A549 (cell line): Measurements from ENCODE around the gene DSCAML1. TPM values are rescaled to one million over a fixed set of nuclear protein-coding genes. Genes with fewer than 3 reads are reported as not detected.

Experiments
- ATAC-seq, 2 experiments: fragments of 200-7000 bp in 1 of 2; fragments of >200 bp in 1 of 2; cut with Nextera tagmentation in 1 of 2; cut with Tn5 transposase in 1 of 2; 3 replicates each; pipeline versions ENCODE4 v1.8.0 to v1.9.1; 2018 to 2020; ENCODE audit warnings: mild to moderate bottlenecking in 1 of 2, moderate library complexity in 1 of 2
- CTCF ChIA-PET: fragments of 300-600 bp; sonication (Branson Sonifier 250); formaldehyde crosslinking; extraction: SDS; loops from one replicate; lab custom pipeline; 2021; ENCODE audit warnings: antibody characterized with exemption, inconsistent platforms; lab: Yijun Ruan, JAX
- POLR2A ChIA-PET: fragments of 350-600 bp; formaldehyde crosslinking; extraction: SDS; loops from one replicate; lab custom pipeline; 2021; ENCODE audit warnings: antibody characterized with exemption, inconsistent platforms; lab: Yijun Ruan, JAX
- DNase-seq, 2 experiments: peaks; one replicate each; pipeline versions ENCODE4 v3.0.0 to v3.0.0-alpha.2; 2011 to 2016; ENCODE audit warnings: low read depth in 1 of 2, low spot score in 1 of 2
- FAIRE-seq: peaks from 2 replicates; lab custom pipeline; 2011; peaks lifted over from hg19 to GRCh38; lab: Jason Lieb, UNC
- H3K27ac ChIP-seq, 2 experiments: fragments of >200 bp; sonication (Bioruptor Twin); formaldehyde crosslinking; 3 replicates each; pipeline ENCODE4 v1.5.1; 2016 to 2017
- H3K4me1 ChIP-seq: fragments of >200 bp; sonication (Bioruptor Twin); formaldehyde crosslinking; 3 replicates; pipeline ENCODE4 v1.6.1; 2016
- H3K4me2 ChIP-seq: fragments of >200 bp; sonication (Bioruptor Twin); formaldehyde crosslinking; 3 replicates; pipeline ENCODE4 v1.6.1; 2016
- H3K4me3 ChIP-seq: fragments of >200 bp; sonication (Bioruptor Twin); formaldehyde crosslinking; 3 replicates; pipeline ENCODE4 v1.5.1; 2016
- H3K9me3 ChIP-seq: fragments of >200 bp; sonication (Bioruptor Twin); formaldehyde crosslinking; 3 replicates; pipeline ENCODE4 v1.6.1; 2016
- CBX2 ChIP-seq: fragments of 200-600 bp; sonication (generic); IDR thresholded peaks from 2 replicates; pipeline ENCODE4 v1.6.1; 2016; ENCODE audit warnings: low read depth, mild to moderate bottlenecking, borderline replicate concordance
- CBX8 ChIP-seq: fragments of 200-600 bp; sonication (generic); IDR thresholded peaks from 2 replicates; pipeline ENCODE4 v1.6.1; 2016
- CTCF ChIP-seq: fragments of >200 bp; sonication (Bioruptor Twin); formaldehyde crosslinking; IDR thresholded peaks from 3 replicates; pipeline ENCODE4 v1.5.1; 2016
- EHMT2 ChIP-seq: fragments of 200-600 bp; sonication (generic); IDR thresholded peaks from 2 replicates; pipeline ENCODE4 v1.6.1; 2016; ENCODE audit warnings: antibody characterized with exemption, low read depth, mild to moderate bottlenecking, moderate library complexity
- ELK1 ChIP-seq: fragments of 150-350 bp; IDR thresholded peaks from 2 replicates; pipeline ENCODE4 v1.6.1; 2014; ENCODE audit warnings: low read depth, mild to moderate bottlenecking, low read length
- FOSB ChIP-seq: fragments of 250-450 bp; sonication (Bioruptor Pico); IDR thresholded peaks from 2 replicates; pipeline ENCODE4 v1.5.0; 2020; ENCODE audit warnings: mild to moderate bottlenecking, moderate library complexity
- FOSL2 ChIP-seq, 2 experiments: fragments of 450-650 bp in 1 of 2; fragments of >200 bp in 1 of 2; sonication (Bioruptor Twin) in 1 of 2; formaldehyde crosslinking; IDR thresholded peaks; 2 replicates each; pipeline versions ENCODE4 v1.5.0 to v1.6.1; 2016 to 2020; ENCODE audit warnings: mild to moderate bottlenecking in 1 of 2, moderate library complexity in 1 of 2
- FOXS1 ChIP-seq: fragments of 250-450 bp; sonication (Bioruptor Pico); IDR thresholded peaks from 2 replicates; pipeline ENCODE4 v1.5.0; 2020; ENCODE audit warnings: mild to moderate bottlenecking, moderate library complexity
- HEYL ChIP-seq: fragments of 250-450 bp; sonication (Bioruptor Pico); IDR thresholded peaks from 2 replicates; pipeline ENCODE4 v1.8.0; 2021; ENCODE audit warnings: mild to moderate bottlenecking, moderate library complexity
- HMGXB4 ChIP-seq: fragments of 250-450 bp; sonication (Bioruptor Pico); IDR thresholded peaks from 2 replicates; pipeline ENCODE4 v1.5.0; 2021; ENCODE audit warnings: mild to moderate bottlenecking, moderate library complexity, borderline replicate concordance
- HOXB13 ChIP-seq: fragments of 250-450 bp; sonication (Bioruptor Pico); IDR thresholded peaks from 2 replicates; pipeline ENCODE4 v1.5.0; 2020; ENCODE audit warnings: low read depth, mild to moderate bottlenecking, moderate library complexity
- HOXB5 ChIP-seq: fragments of 250-450 bp; sonication (Bioruptor Pico); IDR thresholded peaks from 2 replicates; pipeline ENCODE4 v1.5.0; 2020; ENCODE audit warnings: mild to moderate bottlenecking, moderate library complexity
- JUNB ChIP-seq: fragments of >200 bp; sonication (Bioruptor Twin); formaldehyde crosslinking; IDR thresholded peaks from 2 replicates; pipeline ENCODE4 v1.6.1; 2016
- KDM1A ChIP-seq: fragments of 200-600 bp; sonication (generic); IDR thresholded peaks from 2 replicates; pipeline ENCODE4 v1.6.1; 2016; ENCODE audit warnings: low read depth, mild to moderate bottlenecking
- MYC ChIP-seq: IDR thresholded peaks from 2 replicates; pipeline ENCODE4 v1.6.1; 2012; ENCODE audit warnings: mild to moderate bottlenecking, inconsistent platforms, low read length, improper control_type of control experiment, borderline replicate concordance
- NFE2L2 ChIP-seq: fragments of 150-350 bp; conservative IDR thresholded peaks from 2 replicates; pipeline ENCODE4 v1.6.1; 2014; ENCODE audit warnings: low read length
- NPAS2 ChIP-seq: fragments of 250-450 bp; sonication (Bioruptor Pico); IDR thresholded peaks from 2 replicates; pipeline ENCODE4 v1.8.0; 2022; ENCODE audit warnings: mild to moderate bottlenecking, moderate library complexity, borderline replicate concordance
- PBX3 ChIP-seq: IDR thresholded peaks from 2 replicates; pipeline ENCODE4 v1.6.1; 2012
- PHF8 ChIP-seq: fragments of 200-600 bp; sonication (generic); IDR thresholded peaks from 2 replicates; pipeline ENCODE4 v1.6.1; 2016; ENCODE audit warnings: low read depth, mild to moderate bottlenecking, antibody characterized with exemption, moderate library complexity, borderline replicate concordance
- RARB ChIP-seq: fragments of 250-450 bp; sonication (Bioruptor Pico); IDR thresholded peaks from 2 replicates; pipeline ENCODE4 v1.8.0; 2021; ENCODE audit warnings: mild to moderate bottlenecking, moderate library complexity
- RFX5 ChIP-seq: fragments of 450-650 bp; IDR thresholded peaks from 2 replicates; pipeline ENCODE4 v1.7.1; 2014; ENCODE audit warnings: antibody characterized with exemption, mild to moderate bottlenecking, moderate library complexity
- RNF2 ChIP-seq: fragments of 200-600 bp; sonication (generic); IDR thresholded peaks from 2 replicates; pipeline ENCODE4 v1.6.1; 2016; ENCODE audit warnings: low read depth, mild to moderate bottlenecking, antibody characterized with exemption, moderate library complexity, borderline replicate concordance
- SREBF2 ChIP-seq: fragments of 450-650 bp; IDR thresholded peaks from 2 replicates; pipeline ENCODE4 v1.6.1; 2014; ENCODE audit warnings: mild to moderate bottlenecking, moderate library complexity
- USF2 ChIP-seq: fragments of 450-650 bp; IDR thresholded peaks from 2 replicates; pipeline ENCODE4 v1.6.1; 2014; ENCODE audit warnings: antibody characterized with exemption
- WGBS: methylation state at CpG from one replicate; pipeline ENCODE4 v1.1.6; 2017; ENCODE audit errors: missing lambda C conversion rate; 5-methylcytosine and 5-hydroxymethylcytosine counted together
- polyA plus RNA-seq, 4 experiments: library from polyadenylated mRNA; depleted of rRNA in 3 of 4; stranded (reverse); fragments of >200 nt; fragmentation: RNase III in 1 of 4; extraction: RNeasy Plus Mini Kit Qiagen cat#74134 plus additional on column Dnase treatment in 1 of 4; gene quantifications; 2 replicates in 3 of 4; 3 replicates in 1 of 4; pipeline ENCODE4 v1.2.3, GENCODE V29; 2011 to 2017

DSCAML1 gene
- polyA plus RNA-seq, 2 of the 4 experiments (the other 2 are of a cell fraction): 0.12 to 0.31 TPM

GRCh38 chr11:117396970-117397369 lies 400.0 kb downstream of the DSCAML1 start (continued):
- TF ChIP-seq JUNB (no peak), NFE2L2 (no peak), CBX8 (no peak), USF2 (no peak), PBX3 (no peak), HMGXB4 (no peak), RNF2 (no peak)

GRCh38 chr11:117395476-117395875 lies 401.5 kb downstream of the DSCAML1 start:
- TF ChIP-seq CBX2: no peak
- no peak for TF ChIP-seq NPAS2
- no peak for TF ChIP-seq FOXS1 (CRISPR knock-in tag)
- no peak for TF ChIP-seq CTCF
- no peak for TF ChIP-seq HMGXB4
- no peak for TF ChIP-seq KDM1A
- no peak for TF ChIP-seq RARB (CRISPR knock-in tag)
- no peak for TF ChIP-seq SREBF2
- no peak for TF ChIP-seq MYC
- TF ChIP-seq PBX3: no peak
- no peak for TF ChIP-seq PHF8
- TF ChIP-seq EHMT2: no peak
- no peak for TF ChIP-seq FOSL2 (IDR thresholded peaks at IDR 0.05)
- no peak for TF ChIP-seq FOSL2 (CRISPR knock-in tag; IDR thresholded peaks at IDR 0.05)
- no peak for TF ChIP-seq HEYL (CRISPR knock-in tag)
- TF ChIP-seq RFX5: no peak
- TF ChIP-seq HOXB13 (CRISPR knock-in tag): no peak
- no peak for TF ChIP-seq FOSB (CRISPR knock-in tag)
- no peak for TF ChIP-seq ELK1
- no peak for TF ChIP-seq HOXB5 (CRISPR knock-in tag)
- ATAC-seq (no peak), FAIRE-seq (no peak), DNase-seq (no peak)
- Histone ChIP-seq H3K27ac (no peak overlapping the region), H3K4me1 (no peaks in the 10 kb centered on the region), H3K4me3 (no peak overlapping the region), H3K4me2 (no peak overlapping the region), H3K9me3 (0 out of 3 replicates have a peak, but pooled peaks cover 7% of the 10 kb centered on the region)
- POLR2A ChIA-PET: no interaction called here
- WGBS: 86% methylated on average over 3 of the region's 4 CpGs
- CTCF ChIA-PET: interaction anchor here (1.2 kb wide), 1 partner anchor 12 kb away, joined by 4 read pairs; no protein-coding TSS in a partner anchor
